Activated CD8-positive, alpha-beta memory T cell treated with anti-CD3 and anti-CD28 coated beads, Interleukin-2, amount 50 U/mL, for 4 hours (primary cell): ENCODE results near the gene OR4M1.
"Not testable (repeated sequence)": the region's sequence is repeated elsewhere in the genome, so short reads cannot be mapped to it uniquely, and the experiment has no call there.

Experiments used
- DNase-seq: peaks from one replicate; pipeline ENCODE4 v3.0.0-alpha.2; 2020

OR4M1 gene

GRCh38 chr14:19773204-19773603 lies at the start of gene OR4M1:
OR4M1 (plus strand) TSS chr14:19773504; CDS start chr14:19780323, 6,819 bp downstream.
- not testable (repeated sequence) for DNase-seq

- DNase-seq, result no peak
Observed at GRCh38 chr14:19729359-19729758, 43.9 kb upstream of the OR4M1 start.

- DNase-seq, result no peak
Observed at GRCh38 chr14:19729763-19730162, 43.5 kb upstream of the OR4M1 start.

GRCh38 chr14:19733893-19734292 lies 39.4 kb upstream of the OR4M1 start:
- not testable (repeated sequence) for DNase-seq

- DNase-seq, result no peak
Observed at GRCh38 chr14:19743256-19743655, 30.0 kb upstream of the OR4M1 start, which contains the start of gene OR4Q3. OR4Q3 (plus strand) TSS chr14:19743571.

- DNase-seq, result not testable (repeated sequence)
Observed at GRCh38 chr14:19752316-19752715, 21.0 kb upstream of the OR4M1 start.

GRCh38 chr14:19754172-19754571 lies 19.1 kb upstream of the OR4M1 start:
- no peak for DNase-seq

GRCh38 chr14:19771491-19771890 lies 1.8 kb upstream of the OR4M1 start:
- DNase-seq, result not testable (repeated sequence)

GRCh38 chr14:19771895-19772430 lies 1.3 kb upstream of the OR4M1 start:
- no peak for DNase-seq

GRCh38 chr14:19772454-19772853 lies 850 bp upstream of the OR4M1 start:
- not testable (repeated sequence) for DNase-seq

GRCh38 chr14:19775587-19775986 lies 2.3 kb downstream of the OR4M1 start:
- DNase-seq, result no peak

GRCh38 chr14:19785848-19786247 lies 12.5 kb downstream of the OR4M1 start:
- DNase-seq, result not testable (repeated sequence)

GRCh38 chr14:19787318-19787717 lies 14.0 kb downstream of the OR4M1 start:
- DNase-seq, result not testable (repeated sequence)

GRCh38 chr14:19788150-19788549 lies 14.8 kb downstream of the OR4M1 start:
- not testable (repeated sequence) for DNase-seq

GRCh38 chr14:19796520-19797108 lies 23.3 kb downstream of the OR4M1 start:
- DNase-seq, result not testable (repeated sequence)

GRCh38 chr14:19799880-19800279 lies 26.6 kb downstream of the OR4M1 start:
- DNase-seq, result no peak

- DNase-seq, result no peak
Observed at GRCh38 chr14:19800282-19801117, 27.2 kb downstream of the OR4M1 start.

- DNase-seq, result no peak
Observed at GRCh38 chr14:19801118-19801464, 27.8 kb downstream of the OR4M1 start.

GRCh38 chr14:19803470-19803869 lies 30.2 kb downstream of the OR4M1 start, which contains the start of gene OR4N2:
OR4N2 (plus strand) TSS chr14:19803770; CDS start chr14:19827449, 23,679 bp downstream.
- DNase-seq, result not testable (repeated sequence)

- DNase-seq, result not testable (repeated sequence)
Observed at GRCh38 chr14:19813171-19813920, 40.0 kb downstream of the OR4M1 start.

- not testable (repeated sequence) for DNase-seq
Observed at GRCh38 chr14:19819879-19820278, 46.6 kb downstream of the OR4M1 start.

GRCh38 chr14:19821016-19821415 lies 47.7 kb downstream of the OR4M1 start:
- DNase-seq, result not testable (repeated sequence)

- no peak for DNase-seq
Observed at GRCh38 chr14:19823178-19823577, 49.9 kb downstream of the OR4M1 start.
